Renal cortex interstitium (tissue), 11 donors: Measurements from ENCODE around the gene FSD1. TPM values are rescaled to one million over a fixed set of nuclear protein-coding genes. Genes with fewer than 3 reads are reported as not detected.
"Not testable (repeated sequence)": the region's sequence is repeated elsewhere in the genome, so short reads cannot be mapped to it uniquely, and the experiment has no call there.

Experiments
- DNase-seq, 11 donors: peaks; one replicate each; pipeline ENCODE4 v3.0.0-alpha.2; 2013; ENCODE audit warnings: low read depth in 9 of 11, low spot score in 4 of 11; ENCODE audit errors: extremely low read depth in 1 of 11
- polyA plus RNA-seq, 3 donors: library from polyadenylated mRNA; unstranded; fragments of 120-200 nt; gene quantifications; one replicate each; pipeline ENCODE4 v1.2.1, GENCODE V29; 2013; ENCODE audit not compliant: insufficient read length in 3 of 3

Gene FSD1
- polyA plus RNA-seq, 3 donors: 5.6 to 8.7 (median 6.9) TPM

- DNase-seq: no peak
Observed at GRCh38 chr19:4334929-4335570, 30.7 kb downstream of the FSD1 start.

- no peak for DNase-seq
Observed at GRCh38 chr19:4337906-4338440, 33.6 kb downstream of the FSD1 start.

- no peak for DNase-seq
Observed at GRCh38 chr19:4338441-4339355, 34.3 kb downstream of the FSD1 start, which contains the start of gene STAP2. STAP2 (minus strand) TSS chr19:4338827; CDS start chr19:4338753, 74 bp downstream.

- DNase-seq: peak in 1 of 11 donors; percentile 64
Observed at GRCh38 chr19:4342314-4342614, 37.9 kb downstream of the FSD1 start.

GRCh38 chr19:4342615-4343369 lies 38.4 kb downstream of the FSD1 start:
- DNase-seq: peak; percentile 99 to 100 (median 100)

GRCh38 chr19:4343370-4344307 lies 39.2 kb downstream of the FSD1 start, which contains the start of gene MPND:
MPND (plus strand) TSS chr19:4343562; CDS start chr19:4343594, 32 bp downstream.
- DNase-seq: peak in 10 of 11 donors; percentile 77 to 92 (median 86)

GRCh38 chr19:4345342-4346019 lies 41.1 kb downstream of the FSD1 start:
- DNase-seq: no peak

GRCh38 chr19:4346020-4346383 lies 41.6 kb downstream of the FSD1 start:
- DNase-seq: no peak

GRCh38 chr19:4347521-4347920 lies 43.1 kb downstream of the FSD1 start:
- DNase-seq: no peak

GRCh38 chr19:4349225-4349624 lies 44.8 kb downstream of the FSD1 start:
- DNase-seq: not testable (repeated sequence)

GRCh38 chr19:4350111-4350510 lies 45.7 kb downstream of the FSD1 start:
- no peak for DNase-seq

GRCh38 chr19:4350726-4351125 lies 46.3 kb downstream of the FSD1 start:
- DNase-seq: no peak

- no peak for DNase-seq
Observed at GRCh38 chr19:4352701-4353121, 48.3 kb downstream of the FSD1 start.

GRCh38 chr19:4354282-4354681 lies 49.9 kb downstream of the FSD1 start:
- no peak for DNase-seq

- DNase-seq: no peak
Observed at GRCh38 chr19:4354897-4355296, 50.5 kb downstream of the FSD1 start.

- no peak for DNase-seq
Observed at GRCh38 chr19:4357095-4357797, 52.8 kb downstream of the FSD1 start.

GRCh38 chr19:4357921-4358326 lies 53.5 kb downstream of the FSD1 start:
- no peak for DNase-seq
